NOMO-1 treated with dmso at 0.1 percent for 144 hours (cell line): Measurements from ENCODE around the gene PIGU.
"Not testable (repeated sequence)": the region's sequence is repeated elsewhere in the genome, so short reads cannot be mapped to it uniquely, and the experiment has no call there.

Experiments
- DNase-seq: peaks from one replicate; lab custom pipeline; 2025; ENCODE audit not compliant: unreplicated experiment; lab: John Stamatoyannopoulos, UW

PIGU gene

GRCh38 chr20:34536798-34537394 is 140.0 kb downstream of the PIGU start:
- no peak for DNase-seq

DNA sequence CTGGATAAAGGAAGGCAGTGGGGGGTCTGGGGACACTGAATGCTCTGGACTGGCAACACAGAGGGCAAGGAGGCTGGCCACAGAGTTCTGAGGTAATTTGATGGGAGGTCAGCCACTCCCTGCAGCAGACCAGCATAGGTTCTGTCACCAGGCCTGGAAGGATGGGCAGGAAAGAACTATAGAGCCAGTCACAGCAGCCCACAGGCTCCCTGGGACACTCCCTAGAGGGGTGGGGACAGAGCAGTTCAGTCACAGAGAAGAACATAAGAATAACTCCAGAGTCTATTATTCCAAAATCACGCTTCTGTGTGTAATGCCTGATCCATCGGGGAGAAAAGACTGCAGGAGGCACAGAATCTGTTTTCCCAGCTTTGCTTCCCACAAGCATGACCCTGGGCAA is 141.0 kb downstream of the PIGU start:
- no peak for DNase-seq

GRCh38 chr20:34535301-34535840 is 141.5 kb downstream of the PIGU start:
- no peak for DNase-seq

- no peak for DNase-seq
Measured at GRCh38 chr20:34534391-34535165, 142.3 kb downstream of the PIGU start.

GRCh38 chr20:34532756-34533155 is 144.1 kb downstream of the PIGU start:
- no peak for DNase-seq

- DNase-seq, result no peak
Measured at GRCh38 chr20:34532320-34532719, 144.6 kb downstream of the PIGU start.

GRCh38 chr20:34531608-34532265 is 145.2 kb downstream of the PIGU start:
- no peak for DNase-seq

GRCh38 chr20:34530342-34530741 is 146.6 kb downstream of the PIGU start:
- DNase-seq, result no peak

- DNase-seq, result no peak
Measured at GRCh38 chr20:34529742-34530141, 147.2 kb downstream of the PIGU start.

DNA sequence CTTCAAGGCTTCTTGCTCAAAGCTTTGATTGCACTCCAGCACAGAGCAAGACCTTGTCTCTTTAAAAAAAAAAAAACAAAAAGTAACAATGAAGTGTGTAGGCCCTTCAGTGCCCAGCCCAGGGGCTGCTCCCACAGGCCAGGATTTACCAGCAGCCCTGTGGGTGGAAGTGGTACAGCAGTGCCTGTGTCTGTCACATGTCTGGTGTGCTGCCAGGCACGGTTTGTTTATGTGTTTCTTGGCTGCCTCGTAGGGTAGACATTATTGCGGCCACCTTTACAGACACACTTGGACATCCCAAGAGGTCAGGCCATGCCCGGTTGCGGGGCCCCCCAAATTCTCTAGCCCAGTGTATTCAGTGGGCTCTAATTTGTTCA is 148.0 kb downstream of the PIGU start:
- no peak for DNase-seq

GRCh38 chr20:34527016-34527415 is 149.9 kb downstream of the PIGU start:
- no peak for DNase-seq

GRCh38 chr20:34526466-34526865 is 150.4 kb downstream of the PIGU start:
- DNase-seq, result no peak

GRCh38 chr20:34525709-34526416 is 151.0 kb downstream of the PIGU start:
- no peak for DNase-seq

DNA sequence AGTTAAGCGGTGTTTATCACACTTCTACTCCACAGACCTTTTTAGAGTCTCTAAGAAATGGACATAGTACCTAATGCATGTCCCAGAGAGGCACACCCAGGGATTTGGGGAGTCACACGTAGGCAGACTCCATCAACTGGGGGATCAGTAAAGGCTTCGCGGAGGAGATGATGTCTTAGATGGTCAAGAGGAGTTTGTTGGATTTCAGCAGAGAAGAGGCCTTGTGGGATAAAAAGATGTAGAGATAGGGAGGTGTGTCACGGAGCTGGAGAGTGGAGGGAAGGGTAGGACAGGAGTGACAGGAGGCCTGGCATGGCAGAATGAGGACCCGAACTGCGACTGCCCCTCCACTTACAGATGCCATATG is 151.6 kb downstream of the PIGU start:
- no peak for DNase-seq

DNA sequence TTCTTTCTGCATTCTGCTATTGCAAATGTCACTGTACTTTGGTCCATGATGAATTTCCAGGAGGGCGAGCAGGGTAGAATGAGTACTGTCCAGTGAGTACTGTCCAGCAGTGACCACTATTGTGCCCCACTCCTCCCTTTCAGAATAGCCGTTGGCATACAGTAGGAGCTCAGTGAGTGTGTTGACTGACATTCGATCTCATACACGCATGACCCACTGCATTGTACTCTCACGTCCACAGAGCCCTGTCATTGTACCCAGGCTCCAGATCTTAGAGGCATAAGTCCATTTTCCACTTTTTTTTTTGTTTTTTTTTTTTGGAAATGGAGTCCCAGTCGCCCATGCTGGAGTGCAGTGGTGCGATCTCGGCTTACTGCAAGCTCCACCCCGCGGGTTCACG is 152.5 kb downstream of the PIGU start:
- no peak for DNase-seq

DNA sequence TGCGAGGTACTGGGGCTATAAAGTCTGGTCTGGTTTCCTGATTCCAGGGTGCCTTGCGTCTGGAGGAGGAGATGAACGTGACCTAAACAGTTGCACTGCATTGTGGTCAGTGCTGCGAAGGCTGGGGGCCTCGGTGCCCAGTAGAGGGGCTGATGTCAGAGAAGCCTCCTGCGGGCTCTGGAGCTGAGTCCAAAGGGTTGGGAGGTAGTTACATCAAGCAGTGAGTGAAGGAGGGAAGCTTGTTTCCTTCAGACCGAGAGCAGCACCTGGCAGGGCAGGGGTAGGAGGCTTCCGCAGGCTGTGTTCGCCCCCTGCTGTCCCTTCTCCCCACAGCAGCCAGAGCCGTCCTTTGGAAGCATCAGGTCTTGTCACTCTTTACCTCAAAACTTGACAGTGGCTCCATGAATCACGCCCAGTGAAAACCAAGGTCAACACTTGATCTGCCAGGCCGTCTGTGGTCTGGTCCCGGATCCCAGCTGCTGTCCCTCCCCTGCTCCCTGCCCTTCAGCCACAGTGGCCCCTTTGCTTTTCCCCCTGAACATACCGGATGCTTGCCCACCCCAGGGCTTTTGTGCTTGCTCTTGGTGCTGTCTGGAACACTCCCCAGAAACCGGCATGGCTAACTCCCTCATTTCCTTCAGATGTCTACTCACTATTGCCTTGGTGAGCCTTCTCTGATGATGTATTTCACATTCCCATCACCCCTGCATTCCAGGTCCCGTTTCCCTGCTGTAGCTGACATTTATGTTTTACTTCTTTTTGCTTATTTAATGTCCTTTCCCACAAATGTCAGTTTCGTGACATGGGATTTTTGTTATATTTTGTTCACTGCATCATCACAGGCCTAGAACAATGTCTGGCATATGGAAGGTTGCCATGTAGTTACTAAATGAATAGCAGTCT is 153.7 kb downstream of the PIGU start:
- DNase-seq, result no peak

DNA sequence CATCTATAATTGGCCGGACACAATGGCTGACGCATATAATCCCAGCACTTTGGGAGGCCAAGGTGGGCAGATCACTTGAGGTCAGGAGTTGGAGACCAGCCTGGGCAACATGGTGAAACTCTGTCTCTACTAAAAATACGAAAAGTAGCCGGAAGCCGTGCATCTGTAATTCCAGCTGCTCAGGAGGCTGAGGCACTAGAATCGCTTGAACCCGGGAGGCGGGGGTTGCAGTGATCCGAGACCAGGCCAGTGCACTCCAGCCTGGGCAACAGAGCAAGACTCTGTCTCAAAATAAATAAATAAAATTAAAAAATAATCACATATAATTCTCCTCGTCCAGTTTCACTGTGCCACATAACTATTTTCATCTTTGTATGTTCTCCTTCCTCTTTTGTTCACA is 157.1 kb downstream of the PIGU start:
- not testable (repeated sequence) for DNase-seq

GRCh38 chr20:34518863-34519262 is 158.0 kb downstream of the PIGU start:
- DNase-seq, result not testable (repeated sequence)

GRCh38 chr20:34517114-34517505 is 159.8 kb downstream of the PIGU start:
- no peak for DNase-seq
